Measurements from ENCODE around the gene RBMXL2. TPM values are rescaled to one million over a fixed set of nuclear protein-coding genes. Genes with fewer than 3 reads are reported as not detected.

The RBMXL2 gene
- total RNA-seq, 1 donor from 2014 or later = not detected

Other genes with a start within 250 kb of the RBMXL2 start
- not detected for gene OR10A5, start 243.3 kb upstream of the RBMXL2 start, total RNA-seq
- gene OR10A2, start 225.9 kb upstream of the RBMXL2 start, total RNA-seq = not detected
- gene OR10A4, start 212.4 kb upstream of the RBMXL2 start, total RNA-seq = not detected
- 0.41 TPM for gene OR2D2, start 196.5 kb upstream of the RBMXL2 start, total RNA-seq
- not detected for gene OR2D3, start 168.0 kb upstream of the RBMXL2 start, total RNA-seq
- 5.3 TPM for gene ZNF215, start 162.6 kb upstream of the RBMXL2 start, total RNA-seq
- gene ZNF214, start 68.7 kb upstream of the RBMXL2 start, total RNA-seq = 15.9 TPM
- gene NLRP14, start 68.5 kb upstream of the RBMXL2 start, total RNA-seq = 0.41 TPM
- gene SYT9, start 162.9 kb downstream of the RBMXL2 start, total RNA-seq = 7.3 TPM

All from frontal cortex (tissue), 1 donor.